NCI-H1092 treated with DMSO at 0.1 percent for 48 hours (cell line): ENCODE results near the gene MMS19.
"Not testable (repeated sequence)": the region's sequence is repeated elsewhere in the genome, so short reads cannot be mapped to it uniquely, and the experiment has no call there.

Experiments
- DNase-seq: peaks from one replicate; lab custom pipeline; 2025; lab: John Stamatoyannopoulos, UW

Gene MMS19

DNA sequence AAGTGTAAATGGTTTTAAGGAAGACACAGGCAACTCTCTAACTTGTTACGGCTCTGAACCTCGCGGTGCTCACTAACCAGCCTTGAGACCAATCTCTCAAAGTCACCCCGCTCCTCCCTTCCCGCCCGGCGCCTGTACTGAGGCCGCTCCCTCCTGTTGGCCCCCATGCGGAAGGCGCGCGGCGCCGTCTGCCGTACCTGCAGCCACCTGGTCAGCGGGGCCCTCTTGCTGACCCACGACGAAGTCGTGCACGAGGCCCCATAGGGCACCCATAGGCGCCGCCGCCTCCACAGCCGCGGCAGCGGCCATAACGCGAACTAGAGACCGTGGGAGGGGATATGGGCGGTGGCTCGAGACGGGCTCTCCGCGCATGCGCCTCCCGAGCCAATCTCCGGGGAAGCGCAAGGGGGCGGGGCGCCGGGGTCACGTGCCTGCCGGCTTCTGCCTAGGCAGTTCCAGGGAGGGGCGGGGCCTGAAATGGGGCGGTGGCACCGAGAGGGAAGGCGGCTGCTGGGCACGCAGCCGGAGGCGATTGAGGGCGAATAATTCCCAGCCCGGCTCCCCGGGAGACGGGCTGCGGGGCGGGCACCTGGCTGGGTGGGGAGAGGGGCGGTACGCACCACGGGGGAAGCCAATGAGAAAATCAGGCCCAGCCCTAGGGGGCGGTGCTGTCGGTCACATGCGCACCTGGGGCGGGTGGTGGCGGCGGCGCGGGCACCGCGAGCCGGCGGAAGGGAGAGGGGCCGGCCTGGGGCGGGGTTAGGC, at the start of gene MMS19:
MMS19 (minus strand) TSS at position 347 of the 765 bp plus-strand sequence; CDS start at position 309, 38 bp downstream.
- DNase-seq, result peak; percentile 98

- no peak for DNase-seq
Observed at GRCh38 chr10:97547962-97548361, 49.7 kb upstream of the MMS19 start.

DNA sequence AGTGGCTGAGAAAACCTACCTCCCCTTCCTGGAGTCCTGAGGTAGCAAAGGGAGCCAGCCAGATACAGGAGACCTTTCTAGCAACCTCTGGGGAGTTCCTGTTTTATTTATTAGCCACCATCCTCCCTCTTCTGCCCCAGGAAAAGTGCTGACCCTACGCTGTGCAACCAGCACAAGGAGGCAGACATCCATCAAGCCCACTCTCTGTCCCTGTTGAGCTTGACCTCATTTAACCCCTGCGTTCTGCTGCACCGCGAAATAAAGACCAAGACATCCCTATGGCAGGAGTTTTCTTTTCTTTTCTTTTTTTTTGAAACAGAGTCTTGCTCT, 49.0 kb upstream of the MMS19 start:
- DNase-seq, result no peak

DNA sequence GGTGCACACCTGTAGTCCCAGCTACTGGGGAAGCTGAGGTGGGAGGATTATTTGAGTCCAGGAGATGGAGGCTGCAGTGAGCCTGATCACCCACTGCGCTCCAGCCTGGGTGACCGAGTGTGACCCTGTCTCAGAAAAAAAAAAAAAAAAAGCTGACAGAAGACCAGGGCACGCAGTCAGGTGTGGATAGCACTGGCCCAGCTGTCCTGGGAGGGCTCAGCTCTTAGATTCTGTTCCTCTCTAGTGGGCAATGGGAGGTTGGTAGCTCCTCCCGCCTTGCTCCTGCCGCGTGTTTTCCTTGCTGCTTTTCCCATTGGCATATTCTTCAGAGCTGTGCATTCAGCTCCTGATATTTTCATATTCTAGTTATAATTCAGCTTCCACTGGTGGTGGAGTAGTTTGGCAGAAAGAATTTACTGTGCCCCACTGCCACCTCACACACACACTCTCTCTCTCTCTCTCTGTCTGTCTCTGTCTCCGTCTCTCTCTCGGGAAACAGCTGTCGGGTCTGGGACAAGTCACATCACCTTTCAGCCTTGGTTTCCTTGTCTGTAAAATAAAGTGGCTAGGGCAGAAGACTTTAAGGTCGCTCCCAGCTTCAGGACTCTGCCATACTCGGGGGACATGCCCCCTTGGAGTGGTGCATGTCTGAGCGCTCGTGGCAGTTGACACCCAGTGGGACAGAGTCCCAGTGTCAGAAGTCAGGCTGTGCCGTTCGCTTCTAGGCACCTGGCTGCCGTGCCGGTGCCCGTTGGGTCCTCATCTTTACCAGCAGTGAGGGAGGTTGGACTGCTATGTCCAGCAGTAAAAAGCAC, 48.4 kb upstream of the MMS19 start:
- DNase-seq, result no peak

- DNase-seq, result no peak
Observed at GRCh38 chr10:97543025-97543546, 44.9 kb upstream of the MMS19 start.

- no peak for DNase-seq
Observed at GRCh38 chr10:97542169-97543024, 44.2 kb upstream of the MMS19 start.

- no peak for DNase-seq
Observed at GRCh38 chr10:97540669-97541500, 42.7 kb upstream of the MMS19 start.

- DNase-seq, result no peak
Observed at GRCh38 chr10:97539523-97540200, 41.4 kb upstream of the MMS19 start.

GRCh38 chr10:97538839-97539238, 40.6 kb upstream of the MMS19 start:
- no peak for DNase-seq

- DNase-seq, result no peak
Observed at GRCh38 chr10:97538411-97538810, 40.2 kb upstream of the MMS19 start.

GRCh38 chr10:97537186-97537869, 39.1 kb upstream of the MMS19 start:
- DNase-seq, result no peak

- DNase-seq, result no peak
Observed at GRCh38 chr10:97534746-97535367, 36.6 kb upstream of the MMS19 start.

DNA sequence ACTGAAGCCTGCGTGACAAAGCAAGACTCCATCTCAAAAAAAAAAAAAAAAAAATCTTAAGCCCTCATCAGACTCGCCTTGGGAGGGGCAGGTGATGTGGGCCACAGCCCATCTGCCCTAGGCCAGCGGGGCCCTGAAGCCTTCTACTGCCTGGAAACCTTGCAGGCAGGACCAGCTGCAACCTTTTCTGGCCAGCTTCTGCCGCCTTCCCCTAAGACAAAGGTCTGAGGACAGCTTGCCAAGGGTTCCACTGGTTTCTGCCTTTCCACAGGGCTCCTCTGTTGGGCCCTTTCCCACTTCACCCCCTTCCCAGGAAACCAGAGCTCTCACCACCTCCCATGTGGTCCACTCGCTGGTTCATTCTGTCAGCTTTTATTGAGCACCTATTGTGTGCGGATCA, 35.7 kb upstream of the MMS19 start:
- no peak for DNase-seq

GRCh38 chr10:97532935-97533671, 34.9 kb upstream of the MMS19 start:
- no peak for DNase-seq

GRCh38 chr10:97531401-97531986, 33.3 kb upstream of the MMS19 start:
- DNase-seq, result no peak

- DNase-seq, result no peak
Observed at GRCh38 chr10:97529685-97530465, 31.7 kb upstream of the MMS19 start.

DNA sequence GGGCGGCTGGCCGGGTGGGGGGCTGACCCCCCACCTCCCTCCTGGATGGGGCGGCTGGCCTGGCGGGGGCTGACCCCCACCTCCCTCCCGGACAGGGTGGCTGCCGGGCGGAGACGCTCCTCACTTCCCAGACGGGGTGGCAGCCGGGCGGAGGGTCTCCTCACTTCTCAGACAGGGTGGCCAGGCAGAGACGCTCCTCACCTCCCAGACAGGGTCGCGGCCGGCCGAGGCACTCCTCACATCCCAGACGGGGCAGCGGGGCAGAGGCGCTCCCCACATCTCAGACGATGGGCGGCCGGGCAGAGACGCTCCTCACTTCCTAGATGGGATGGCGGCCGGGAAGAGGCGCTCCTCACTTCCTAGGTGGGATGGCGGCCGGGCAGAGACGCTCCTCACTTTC, 30.7 kb upstream of the MMS19 start:
- DNase-seq, result not testable (repeated sequence)

- DNase-seq, result no peak
Observed at GRCh38 chr10:97525683-97526110, 27.5 kb upstream of the MMS19 start.
